Measurements from ENCODE around the gene NKIRAS2.

Gene NKIRAS2

DNA sequence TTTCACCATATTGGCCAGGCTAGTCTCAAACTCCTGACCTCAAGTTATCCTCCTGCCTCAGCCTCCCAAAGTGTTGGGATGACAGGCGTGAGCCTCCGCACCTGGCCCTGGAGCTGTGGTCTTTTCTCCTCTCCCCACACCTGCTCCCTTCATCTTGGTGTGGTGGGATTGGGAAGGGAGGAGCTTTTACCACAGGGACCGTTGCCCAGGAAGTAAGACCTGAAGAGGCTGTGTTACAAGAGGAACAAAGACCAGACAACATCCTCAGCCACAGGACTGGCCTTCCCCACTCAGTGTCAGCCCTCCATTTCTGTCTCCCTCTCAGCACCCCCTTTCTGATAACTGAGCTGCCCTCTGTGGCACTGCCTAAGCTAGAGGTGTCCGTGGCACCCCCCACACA is 39.9 kb downstream of the NKIRAS2 start:
- DNase-seq: no peak

DNA sequence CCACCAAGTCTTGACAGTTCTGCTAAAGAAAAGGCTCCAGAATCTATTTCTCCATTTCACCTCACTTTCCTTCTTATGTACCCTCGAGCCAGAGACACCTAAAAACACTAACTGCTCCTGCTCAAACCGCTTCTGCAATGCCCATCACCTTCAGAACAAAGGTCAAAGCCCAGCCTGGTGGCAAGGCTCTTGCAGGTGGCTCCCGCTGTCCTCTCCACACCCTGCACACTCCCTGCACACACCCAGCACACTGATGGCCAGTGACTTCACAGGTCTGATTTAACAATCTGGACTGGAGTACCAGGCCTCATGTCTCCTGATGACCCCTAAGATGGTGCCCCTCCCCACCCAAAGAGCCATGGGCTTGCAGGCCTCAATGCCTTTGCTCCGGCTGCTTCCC is 40.3 kb downstream of the NKIRAS2 start:
- DNase-seq: no peak

DNA sequence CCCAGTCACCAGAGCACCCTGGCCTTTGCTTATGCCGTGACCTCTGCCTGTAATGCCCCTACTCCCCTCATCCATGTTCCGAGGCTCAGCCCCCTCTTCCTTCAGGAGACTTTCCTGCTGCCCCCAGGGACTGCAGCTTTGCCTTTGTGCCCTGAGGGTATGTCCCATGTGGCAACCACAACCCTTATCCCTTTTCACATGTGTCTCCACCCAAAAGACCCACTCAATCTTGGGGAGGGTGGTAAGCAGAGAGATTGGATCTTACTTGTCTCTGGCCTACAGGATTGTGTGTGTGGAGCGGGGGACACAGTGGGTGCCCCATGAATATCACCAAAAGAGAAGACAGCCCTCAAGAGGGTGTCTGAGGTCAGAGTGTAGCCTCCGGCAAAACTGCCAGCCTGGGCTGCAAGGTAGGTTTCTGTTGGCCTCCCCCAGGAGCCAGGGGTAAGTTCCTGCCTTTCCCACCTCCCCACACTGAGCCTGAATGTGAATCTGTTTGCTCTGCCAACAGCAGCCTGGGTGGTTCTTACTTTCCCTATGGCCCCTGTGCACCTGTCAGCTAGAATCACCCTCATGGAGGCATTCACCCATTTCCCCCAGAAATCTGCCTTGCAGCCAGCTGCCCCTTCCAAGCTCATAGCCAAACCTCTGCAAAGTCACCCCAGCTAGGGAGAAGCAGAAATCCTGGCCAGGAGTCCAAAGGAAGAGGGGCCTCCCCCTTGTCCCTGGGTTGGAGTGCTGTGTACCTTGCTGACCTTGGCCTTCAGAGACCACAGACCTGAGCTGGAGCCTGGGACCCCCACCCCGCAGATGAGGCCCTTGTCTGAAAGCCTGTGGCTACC is 42.0 kb downstream of the NKIRAS2 start:
- DNase-seq: no peak

- no peak for DNase-seq
Measured at GRCh38 chr17:42062681-42063080, 42.8 kb downstream of the NKIRAS2 start.

GRCh38 chr17:42065201-42065600 is 45.3 kb downstream of the NKIRAS2 start:
- DNase-seq: no peak

DNA sequence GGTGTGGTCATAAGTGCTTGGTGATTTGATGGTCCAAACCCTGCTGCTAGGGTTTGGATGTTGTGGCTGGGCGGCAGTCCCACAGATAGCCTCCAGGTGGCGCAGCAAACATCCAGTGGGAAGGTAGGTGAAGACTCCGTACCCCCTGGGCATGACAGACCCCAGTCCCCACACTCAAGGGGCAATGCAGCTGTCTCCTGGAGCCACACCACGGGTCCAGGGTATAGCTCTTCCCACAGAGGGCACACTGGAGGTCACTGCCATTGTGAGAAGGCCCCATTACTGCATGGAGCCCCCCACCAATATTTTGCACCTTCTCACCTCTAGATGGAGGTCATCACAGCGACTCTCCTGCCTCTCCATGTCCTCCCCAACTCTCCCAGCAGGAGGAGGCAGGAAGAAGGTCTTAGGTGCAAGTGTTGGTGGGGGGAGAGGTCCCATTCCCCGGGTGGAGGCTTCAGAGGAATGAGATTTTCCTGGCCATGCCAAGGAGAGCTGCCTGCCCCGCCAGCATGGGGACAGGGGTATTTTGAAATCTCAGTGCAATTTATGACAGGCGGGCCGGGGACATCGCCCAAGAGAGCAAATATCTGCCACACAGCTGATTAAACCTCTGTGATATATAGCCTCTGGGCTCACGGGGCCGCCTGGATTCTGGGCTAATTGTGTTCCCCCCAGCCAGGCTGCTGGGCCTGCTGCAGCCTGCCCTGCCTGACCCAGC is 47.6 kb downstream of the NKIRAS2 start:
- DNase-seq: peak; percentile 47 to 73

- DNase-seq: no peak
Measured at GRCh38 chr17:42068979-42069378, 49.1 kb downstream of the NKIRAS2 start.

GRCh38 chr17:42071810-42072209 is 51.9 kb downstream of the NKIRAS2 start:
- no peak for DNase-seq

GRCh38 chr17:42072323-42073187 is 52.7 kb downstream of the NKIRAS2 start:
- no peak for DNase-seq

All from activated CD4-positive, alpha-beta T cell treated with anti-CD3 and anti-CD28 coated beads for 4 hours (primary cell).